Astrocyte of the spinal cord (primary cell): ENCODE measurements around the gene BABAM2.
A peak's percentile ranks its signal among the peaks of the same experiment; 100 is the strongest.

Experiments used
- DNase-seq: peaks from one replicate; pipeline ENCODE4 v3.0.0; 2011; ENCODE audit warnings: low read depth, low spot score
- H3K4me3 ChIP-seq: 2 replicates; pipeline ENCODE4 v1.5.1; 2011; ENCODE audit warnings: low read depth, mild to moderate bottlenecking, low read length, moderate library complexity
- in situ Hi-C: cut with HindIII; loops from 2 replicates; pipeline ENCODE4 v1.10.0; 2017; ENCODE audit warnings: low sequenced_read_pairs
- TF ChIP-seq, protein P1 (sequence below): IDR thresholded peaks from 2 replicates; pipeline ENCODE4 v1.5.1; 2012; ENCODE audit warnings: low read depth, mild to moderate bottlenecking, low read length, inconsistent platforms

BABAM2 gene

DNA sequence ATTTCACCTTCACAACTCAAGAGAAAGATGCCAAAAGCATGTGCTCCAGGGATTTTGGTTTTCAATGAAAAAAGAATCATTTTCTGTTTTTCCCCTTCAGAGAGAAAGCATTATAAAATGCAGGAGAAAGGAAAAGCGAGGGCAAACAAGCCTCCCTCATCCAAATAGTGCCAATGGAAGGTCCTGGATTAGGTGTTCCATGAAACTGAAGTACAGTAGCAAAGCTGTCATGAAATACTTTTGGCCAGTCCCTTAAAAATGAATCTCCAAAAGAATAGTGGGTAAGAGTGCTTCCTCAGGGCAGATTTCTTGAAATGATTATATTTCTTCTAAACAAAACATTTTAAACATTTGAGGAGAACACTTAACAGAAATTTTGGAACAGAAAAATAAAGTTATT is 320.0 kb downstream of the BABAM2 start:
- DNase-seq = no peak
- in situ Hi-C loops = no loop called here
- no peak overlapping the region for H3K4me3 ChIP-seq
- TF ChIP-seq, protein P1, sequence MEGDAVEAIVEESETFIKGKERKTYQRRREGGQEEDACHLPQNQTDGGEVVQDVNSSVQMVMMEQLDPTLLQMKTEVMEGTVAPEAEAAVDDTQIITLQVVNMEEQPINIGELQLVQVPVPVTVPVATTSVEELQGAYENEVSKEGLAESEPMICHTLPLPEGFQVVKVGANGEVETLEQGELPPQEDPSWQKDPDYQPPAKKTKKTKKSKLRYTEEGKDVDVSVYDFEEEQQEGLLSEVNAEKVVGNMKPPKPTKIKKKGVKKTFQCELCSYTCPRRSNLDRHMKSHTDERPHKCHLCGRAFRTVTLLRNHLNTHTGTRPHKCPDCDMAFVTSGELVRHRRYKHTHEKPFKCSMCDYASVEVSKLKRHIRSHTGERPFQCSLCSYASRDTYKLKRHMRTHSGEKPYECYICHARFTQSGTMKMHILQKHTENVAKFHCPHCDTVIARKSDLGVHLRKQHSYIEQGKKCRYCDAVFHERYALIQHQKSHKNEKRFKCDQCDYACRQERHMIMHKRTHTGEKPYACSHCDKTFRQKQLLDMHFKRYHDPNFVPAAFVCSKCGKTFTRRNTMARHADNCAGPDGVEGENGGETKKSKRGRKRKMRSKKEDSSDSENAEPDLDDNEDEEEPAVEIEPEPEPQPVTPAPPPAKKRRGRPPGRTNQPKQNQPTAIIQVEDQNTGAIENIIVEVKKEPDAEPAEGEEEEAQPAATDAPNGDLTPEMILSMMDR = no peak

DNA sequence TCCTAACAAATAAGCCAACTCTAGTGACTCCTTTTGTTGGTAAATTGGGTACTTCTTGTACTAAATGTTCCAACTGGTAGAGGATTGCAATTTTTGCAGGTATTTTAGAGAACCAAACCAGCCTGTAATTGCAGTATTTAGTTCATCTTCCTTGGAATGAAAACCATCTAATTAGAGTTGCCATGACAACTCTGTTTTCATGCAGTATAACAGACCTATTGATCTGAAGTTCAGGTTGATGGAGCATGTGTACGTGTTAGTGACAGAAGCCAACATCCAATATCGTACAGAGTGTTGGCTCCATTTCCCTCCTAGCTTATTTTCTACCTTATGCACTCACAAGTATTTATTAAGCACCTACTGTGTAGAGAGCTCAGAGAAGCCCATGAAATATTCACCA is 325.8 kb downstream of the BABAM2 start:
- no peak for DNase-seq
- H3K4me3 ChIP-seq = no peak overlapping the region
- in situ Hi-C loops = no loop called here
- TF ChIP-seq, protein P1 = no peak

DNA sequence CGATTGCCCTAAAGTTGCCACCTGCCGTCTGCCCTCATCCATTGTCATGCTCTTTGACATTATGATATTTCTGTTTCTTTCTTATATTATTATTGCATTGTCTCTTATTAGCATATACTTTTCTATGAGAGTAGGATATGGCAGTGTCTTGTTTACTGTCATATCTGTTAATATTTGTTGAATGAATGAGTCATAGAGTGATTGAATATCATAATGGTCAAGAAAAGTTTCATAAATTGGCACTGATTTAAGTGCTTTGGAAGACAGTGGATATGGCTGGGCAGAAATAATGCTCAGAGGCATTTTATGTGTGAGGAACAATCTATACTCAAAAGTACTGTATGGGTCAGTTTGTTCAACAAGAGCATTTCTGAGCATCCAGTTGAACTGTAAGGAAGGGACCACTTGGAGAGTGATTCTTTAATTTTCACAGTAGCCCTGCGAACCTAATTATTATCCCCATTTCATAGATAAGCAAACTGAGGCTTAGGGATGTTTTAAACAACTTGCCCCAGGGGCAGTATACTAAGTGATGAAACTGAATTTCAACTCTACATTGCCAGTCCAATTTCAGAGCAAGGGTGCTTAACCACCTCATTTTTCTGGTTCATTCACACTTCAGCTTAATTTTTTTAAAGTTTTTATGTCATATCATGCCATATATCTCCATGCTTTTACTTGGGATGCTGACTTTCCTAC is 326.7 kb downstream of the BABAM2 start:
- no peak for DNase-seq
- in situ Hi-C loops = no loop called here
- TF ChIP-seq, protein P1 = no peak
- no peak overlapping the region for H3K4me3 ChIP-seq

DNA sequence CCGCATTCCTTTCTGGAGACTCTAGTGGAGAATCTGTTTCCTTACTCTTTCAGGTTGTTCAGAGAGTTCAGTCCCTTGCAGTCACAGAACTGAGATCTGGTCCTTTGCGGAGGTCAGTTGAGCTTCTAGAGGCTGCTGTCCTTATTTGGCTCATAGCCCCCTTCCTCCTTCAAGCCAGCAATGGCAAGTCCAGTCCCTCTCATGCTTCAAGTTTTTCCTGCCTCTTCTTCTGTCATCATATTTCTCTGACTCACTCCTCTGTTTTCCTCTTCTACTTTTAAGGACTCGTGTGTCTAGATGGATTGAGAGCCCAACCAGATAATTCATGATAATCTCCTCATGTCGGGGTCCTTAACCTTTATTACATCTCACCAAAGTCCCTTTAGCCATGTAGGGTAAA is 328.6 kb downstream of the BABAM2 start:
- in situ Hi-C loops = no loop called here
- DNase-seq = no peak
- TF ChIP-seq, protein P1 = no peak
- no peak overlapping the region for H3K4me3 ChIP-seq

DNA sequence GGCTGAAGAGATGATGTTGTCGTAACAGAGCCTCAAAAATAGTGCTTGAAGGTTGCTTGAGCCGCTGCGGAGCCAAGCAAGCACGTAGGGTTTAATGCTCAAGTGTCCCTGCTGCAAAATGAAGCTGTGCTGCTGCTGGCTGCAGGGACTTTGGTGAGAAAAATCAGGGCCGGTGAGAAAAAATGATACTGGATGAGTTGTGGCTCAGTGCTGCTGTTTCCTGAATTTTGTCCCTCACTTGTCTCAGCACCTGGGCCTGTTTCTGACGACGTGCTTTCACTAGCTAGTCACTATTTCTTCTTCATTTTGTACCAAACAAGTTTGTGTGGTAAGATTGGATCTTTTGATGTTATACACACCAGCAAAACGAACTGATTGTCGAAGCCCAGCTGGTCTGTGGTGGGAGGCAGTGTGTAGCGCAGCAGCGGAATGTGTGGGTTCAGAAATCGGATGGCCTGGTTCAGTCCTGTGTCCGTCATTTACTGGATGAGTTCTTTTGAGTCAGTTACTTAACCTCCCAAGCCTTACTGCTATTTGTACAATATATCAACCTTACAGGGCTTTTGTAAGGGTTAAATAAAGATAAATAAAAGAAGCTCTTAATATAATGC is 329.3 kb downstream of the BABAM2 start:
- no peak for DNase-seq
- in situ Hi-C loops = no loop called here
- TF ChIP-seq, protein P1 = no peak
- H3K4me3 ChIP-seq = no peak overlapping the region

DNA sequence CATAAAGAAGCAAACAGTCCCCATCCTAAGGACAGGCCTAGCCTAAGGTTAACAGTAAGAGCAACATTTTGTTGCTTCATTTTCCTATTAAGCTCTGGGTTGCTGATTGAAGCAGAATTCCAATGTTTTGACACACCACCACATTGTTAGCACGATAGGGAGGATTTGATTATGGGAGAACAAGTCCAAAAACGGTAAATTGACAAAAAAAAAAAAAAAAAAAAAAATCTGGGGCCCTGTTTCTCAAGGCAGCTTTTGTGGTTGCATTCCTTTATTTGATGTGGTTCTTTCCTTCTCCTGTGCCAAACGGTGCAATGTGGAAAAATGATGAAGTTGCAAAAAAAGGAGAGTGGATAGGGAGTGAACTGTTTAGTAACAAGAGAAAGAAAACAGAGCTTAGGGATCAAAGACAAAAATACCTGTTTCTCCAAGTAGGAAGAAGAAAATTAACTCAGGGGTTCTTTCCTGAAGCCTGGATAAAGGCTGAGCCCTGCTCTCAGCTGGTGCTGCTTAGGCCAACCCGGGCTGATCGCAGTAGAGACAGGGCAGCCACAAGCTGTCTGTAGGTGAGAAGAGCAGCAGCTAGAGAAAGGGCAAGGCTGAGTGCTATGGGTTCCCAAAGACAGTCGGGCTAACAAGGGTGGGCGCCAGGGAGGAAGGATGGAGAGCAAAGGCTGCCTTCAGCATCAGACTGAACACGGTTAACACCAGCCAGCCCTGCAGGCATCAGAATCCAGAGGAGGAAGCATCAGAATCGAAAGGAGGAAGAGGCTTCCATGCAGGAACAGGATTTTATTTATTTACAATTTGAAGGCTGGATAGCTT is 334.3 kb downstream of the BABAM2 start:
- TF ChIP-seq, protein P1 = no peak
- peak; percentile 94 for DNase-seq
- in situ Hi-C loops = no loop called here
- H3K4me3 ChIP-seq = no peak overlapping the region
